ENCODE data around the gene FAM8A1.

DNA sequence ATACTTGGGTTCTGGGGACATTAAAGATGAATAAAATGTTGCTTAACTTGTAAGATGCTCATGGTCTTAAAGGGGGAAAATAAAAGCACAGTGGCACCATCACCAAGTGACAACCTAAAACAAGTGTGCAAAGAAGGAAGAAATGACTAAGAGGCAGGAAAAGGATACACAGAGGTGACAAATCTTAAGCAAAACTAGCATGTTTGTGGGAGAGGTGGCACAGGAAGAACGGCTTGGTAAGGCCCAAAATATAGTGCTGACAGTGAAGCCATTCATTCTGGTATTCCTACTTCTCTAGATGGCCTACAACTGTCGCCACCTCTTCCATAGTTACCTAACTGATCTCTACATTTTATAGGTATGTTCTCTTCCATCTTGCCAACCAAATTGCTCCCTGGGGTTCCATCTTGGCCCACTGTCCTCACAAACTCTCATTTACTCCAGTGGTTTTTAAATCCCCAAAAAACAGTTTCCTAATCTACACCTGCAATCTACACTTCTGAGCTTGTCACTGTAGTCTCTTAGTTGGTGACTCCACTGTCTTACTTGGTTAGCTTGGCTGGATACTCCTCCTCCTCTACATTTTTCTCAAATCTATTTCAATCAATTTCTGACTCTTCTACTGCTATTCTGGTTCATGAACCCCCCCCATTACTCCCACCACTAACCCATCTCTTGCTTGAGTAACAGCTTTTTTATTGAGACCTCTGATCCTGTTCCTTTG lies 33.5 kb downstream of the FAM8A1 start:
- TF ChIP-seq, protein P1, sequence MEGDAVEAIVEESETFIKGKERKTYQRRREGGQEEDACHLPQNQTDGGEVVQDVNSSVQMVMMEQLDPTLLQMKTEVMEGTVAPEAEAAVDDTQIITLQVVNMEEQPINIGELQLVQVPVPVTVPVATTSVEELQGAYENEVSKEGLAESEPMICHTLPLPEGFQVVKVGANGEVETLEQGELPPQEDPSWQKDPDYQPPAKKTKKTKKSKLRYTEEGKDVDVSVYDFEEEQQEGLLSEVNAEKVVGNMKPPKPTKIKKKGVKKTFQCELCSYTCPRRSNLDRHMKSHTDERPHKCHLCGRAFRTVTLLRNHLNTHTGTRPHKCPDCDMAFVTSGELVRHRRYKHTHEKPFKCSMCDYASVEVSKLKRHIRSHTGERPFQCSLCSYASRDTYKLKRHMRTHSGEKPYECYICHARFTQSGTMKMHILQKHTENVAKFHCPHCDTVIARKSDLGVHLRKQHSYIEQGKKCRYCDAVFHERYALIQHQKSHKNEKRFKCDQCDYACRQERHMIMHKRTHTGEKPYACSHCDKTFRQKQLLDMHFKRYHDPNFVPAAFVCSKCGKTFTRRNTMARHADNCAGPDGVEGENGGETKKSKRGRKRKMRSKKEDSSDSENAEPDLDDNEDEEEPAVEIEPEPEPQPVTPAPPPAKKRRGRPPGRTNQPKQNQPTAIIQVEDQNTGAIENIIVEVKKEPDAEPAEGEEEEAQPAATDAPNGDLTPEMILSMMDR (IDR thresholded peaks at IDR 0.05), result no peak
- TF ChIP-seq POLR2A (IDR thresholded peaks at IDR 0.05), result no peak

All from right lobe of liver (tissue), 4 donors.